Measurements from ENCODE around the gene FAM8A1.

GRCh38 chr6:17633465-17634188 is 33.5 kb downstream of the FAM8A1 start:
- no peak for TF ChIP-seq CTCF (conservative IDR thresholded peaks at IDR 0.05; ENCODE audit: low read depth, low read length)
- no peak for TF ChIP-seq EZH2phosphoT487 (IDR thresholded peaks at IDR 0.05; ENCODE audit: borderline replicate concordance, low read length)

Data from PC-3 (cell line).